SU-DHL-6 (cell line): ENCODE data around the gene SMPD3.

Experiments used
- H2AFZ ChIP-seq: fragments of 200-600 bp; sonication (generic); 2 replicates; pipeline ENCODE4 v1.6.1; 2014; ENCODE audit warnings: low read depth, mild to moderate bottlenecking, moderate library complexity, mixed read lengths, antibody characterized with exemption, low read length; ENCODE audit not compliant: severe bottlenecking
- H3F3A ChIP-seq: fragments of 200-600 bp; shearing (Covaris generic); 2 replicates; pipeline ENCODE4 v1.6.0; 2016; ENCODE audit warnings: antibody characterized with exemption, mild to moderate bottlenecking; ENCODE audit not compliant: insufficient read depth
- H3K27ac ChIP-seq: fragments of 200-600 bp; sonication (generic); 2 replicates; pipeline ENCODE4 v1.5.1; 2016; ENCODE audit warnings: low read depth, mild to moderate bottlenecking, low read length, moderate library complexity, mixed read lengths
- H3K27me3 ChIP-seq: fragments of 200-600 bp; sonication (generic), shearing (Covaris generic); 2 replicates; pipeline ENCODE4 v1.6.0; 2014; ENCODE audit warnings: mild to moderate bottlenecking, low read length
- H3K36me3 ChIP-seq: fragments of 200-600 bp; sonication (generic); 2 replicates; pipeline ENCODE4 v1.6.1; 2014; ENCODE audit warnings: mild to moderate bottlenecking, low read length, mixed read lengths
- H3K4me2 ChIP-seq: fragments of 300-600, 200-600 bp; shearing (Covaris generic), sonication (generic); 2 replicates; pipeline ENCODE4 v1.6.0; 2014; ENCODE audit warnings: low read length, low read depth, mild to moderate bottlenecking; ENCODE audit not compliant: poor library complexity, severe bottlenecking
- H3K4me3 ChIP-seq: fragments of 200-600 bp; sonication (generic); 2 replicates; pipeline ENCODE4 v1.5.1; 2014; ENCODE audit warnings: antibody characterized with exemption, low read length, mild to moderate bottlenecking, mixed read lengths; ENCODE audit not compliant: insufficient read depth, poor library complexity, severe bottlenecking
- H3K79me2 ChIP-seq: fragments of 200-600 bp; sonication (generic); 2 replicates; pipeline ENCODE4 v1.6.1; 2014; ENCODE audit warnings: mild to moderate bottlenecking, low read length, moderate library complexity; ENCODE audit not compliant: insufficient read depth
- H3K9ac ChIP-seq: fragments of 200-600 bp; sonication (generic); 2 replicates; pipeline ENCODE4 v1.7.0; 2014; ENCODE audit warnings: mild to moderate bottlenecking, low read length
- H3K9me2 ChIP-seq: fragments of 200-600 bp; sonication (generic); replicated peaks from 2 replicates; pipeline ENCODE4 v1.6.1; 2014; ENCODE audit warnings: low read length; ENCODE audit not compliant: insufficient read depth
- H3K9me3 ChIP-seq: fragments of 200-600 bp; sonication (generic); 2 replicates; pipeline ENCODE4 v1.6.1; 2014; ENCODE audit warnings: low read length, mixed read lengths; ENCODE audit not compliant: insufficient read depth
- H4K20me1 ChIP-seq: fragments of 200-600 bp; sonication (generic); 2 replicates; pipeline ENCODE4 v1.6.1; 2014; ENCODE audit warnings: low read depth, mild to moderate bottlenecking, antibody characterized with exemption, low read length, moderate library complexity, mixed read lengths
- EZH2phosphoT487 ChIP-seq: fragments of 200-600 bp; sonication (generic), shearing (Covaris generic); conservative IDR thresholded peaks from 2 replicates; pipeline ENCODE4 v1.6.1; 2018; ENCODE audit warnings: mild to moderate bottlenecking, antibody characterized with exemption, low read length, moderate library complexity, mixed read lengths
- TF ChIP-seq, protein P1 (sequence below): fragments of 200-600 bp; sonication (generic); IDR thresholded peaks from one replicate; pipeline ENCODE4 v1.5.1; 2017; ENCODE audit warnings: antibody characterized with exemption, mild to moderate bottlenecking, low read length, moderate library complexity; ENCODE audit not compliant: insufficient read depth, poor library complexity, severe bottlenecking

The SMPD3 gene

GRCh38 chr16:68472581-68472980 lies 24.3 kb upstream of the SMPD3 start:
- Histone ChIP-seq H3K4me2 (no peak overlapping the region), H3K4me3 (no peak overlapping the region), H3K9me3 (no peaks in the 10 kb centered on the region), H3F3A (no peaks in the 10 kb centered on the region), H3K9ac (no peak overlapping the region), H3K27ac (no peak overlapping the region), H3K79me2 (no peaks in the 10 kb centered on the region), H3K9me2 (no peaks in the 10 kb centered on the region), H3K27me3 (no peaks in the 10 kb centered on the region), H2AFZ (no peak overlapping the region), H3K36me3 (no peaks in the 10 kb centered on the region), H4K20me1 (no peaks in the 10 kb centered on the region)
- TF ChIP-seq, protein P1, sequence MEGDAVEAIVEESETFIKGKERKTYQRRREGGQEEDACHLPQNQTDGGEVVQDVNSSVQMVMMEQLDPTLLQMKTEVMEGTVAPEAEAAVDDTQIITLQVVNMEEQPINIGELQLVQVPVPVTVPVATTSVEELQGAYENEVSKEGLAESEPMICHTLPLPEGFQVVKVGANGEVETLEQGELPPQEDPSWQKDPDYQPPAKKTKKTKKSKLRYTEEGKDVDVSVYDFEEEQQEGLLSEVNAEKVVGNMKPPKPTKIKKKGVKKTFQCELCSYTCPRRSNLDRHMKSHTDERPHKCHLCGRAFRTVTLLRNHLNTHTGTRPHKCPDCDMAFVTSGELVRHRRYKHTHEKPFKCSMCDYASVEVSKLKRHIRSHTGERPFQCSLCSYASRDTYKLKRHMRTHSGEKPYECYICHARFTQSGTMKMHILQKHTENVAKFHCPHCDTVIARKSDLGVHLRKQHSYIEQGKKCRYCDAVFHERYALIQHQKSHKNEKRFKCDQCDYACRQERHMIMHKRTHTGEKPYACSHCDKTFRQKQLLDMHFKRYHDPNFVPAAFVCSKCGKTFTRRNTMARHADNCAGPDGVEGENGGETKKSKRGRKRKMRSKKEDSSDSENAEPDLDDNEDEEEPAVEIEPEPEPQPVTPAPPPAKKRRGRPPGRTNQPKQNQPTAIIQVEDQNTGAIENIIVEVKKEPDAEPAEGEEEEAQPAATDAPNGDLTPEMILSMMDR: no peak
- TF ChIP-seq EZH2phosphoT487: no peak

DNA sequence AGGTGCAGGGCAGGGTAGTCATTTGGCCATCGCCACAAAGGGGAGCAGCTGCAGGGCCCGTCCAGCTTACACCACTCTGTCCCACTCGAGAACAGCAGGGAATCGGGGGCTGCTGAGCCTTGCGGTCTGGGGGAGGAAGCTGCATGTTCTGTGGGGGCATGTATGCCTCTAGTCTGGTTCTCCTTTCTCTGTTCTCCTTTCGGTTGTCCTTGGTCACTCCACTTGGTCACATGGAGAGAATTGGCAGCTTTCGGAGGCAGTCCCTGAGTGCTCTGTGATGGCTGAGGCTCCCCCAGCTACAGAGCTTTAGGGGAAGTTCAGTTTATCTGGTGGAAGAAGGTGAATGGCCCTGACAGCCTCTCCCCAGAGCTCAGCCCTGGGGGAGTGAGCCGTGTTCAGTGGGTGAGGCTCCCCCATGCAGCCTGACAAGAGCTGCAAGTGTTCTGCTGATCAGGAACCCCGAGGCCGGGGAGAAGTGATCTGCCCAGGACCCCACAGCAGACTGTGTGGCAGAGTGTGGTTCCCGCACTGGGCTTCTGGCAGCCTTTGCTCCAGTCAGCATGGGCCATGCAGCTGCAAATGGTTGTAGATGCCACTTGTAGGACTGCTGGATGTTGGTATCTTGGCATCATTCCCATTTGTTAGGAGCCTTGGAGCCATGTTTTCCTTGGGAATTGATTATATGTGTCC lies 22.3 kb upstream of the SMPD3 start:
- Histone ChIP-seq H3K9ac (no peak overlapping the region), H4K20me1 (no peaks in the 10 kb centered on the region), H3K27me3 (no peaks in the 10 kb centered on the region), H3K79me2 (no peaks in the 10 kb centered on the region), H3K9me3 (no peaks in the 10 kb centered on the region), H3K4me2 (no peak overlapping the region), H2AFZ (no peak overlapping the region), H3K27ac (no peak overlapping the region), H3K4me3 (no peak overlapping the region), H3F3A (no peaks in the 10 kb centered on the region), H3K9me2 (no peaks in the 10 kb centered on the region), H3K36me3 (no peaks in the 10 kb centered on the region)
- no peak for TF ChIP-seq EZH2phosphoT487
- TF ChIP-seq, protein P1: no peak

GRCh38 chr16:68469796-68470460 lies 21.6 kb upstream of the SMPD3 start:
- no peak for TF ChIP-seq EZH2phosphoT487
- TF ChIP-seq, protein P1: no peak
- no peak overlapping the region for H3K4me3 ChIP-seq
- no peaks in the 10 kb centered on the region for H3K9me2 ChIP-seq
- no peaks in the 10 kb centered on the region for H3K9me3 ChIP-seq
- H3K4me2 ChIP-seq: peak overlapping the region; percentile 26
- no peaks in the 10 kb centered on the region for H3K79me2 ChIP-seq
- H3K36me3 ChIP-seq: no peaks in the 10 kb centered on the region
- no peak overlapping the region for H2AFZ ChIP-seq
- H3F3A ChIP-seq: no peaks in the 10 kb centered on the region
- H3K27me3 ChIP-seq: no peaks in the 10 kb centered on the region
- H3K9ac ChIP-seq: no peak overlapping the region
- H3K27ac ChIP-seq: no peak overlapping the region
- H4K20me1 ChIP-seq: no peaks in the 10 kb centered on the region
